MM.1S (cell line): Measurements from ENCODE around the gene DEPDC5.

Experiments
- CTCF ChIP-seq: fragments of 300-600 bp; sonication (generic); IDR thresholded peaks from 2 replicates; pipeline ENCODE4 v1.5.1; 2016; ENCODE audit warnings: antibody characterized with exemption, low read length, mixed read lengths
- EZH2 ChIP-seq: fragments of 300-600 bp; sonication (generic); optimal IDR thresholded peaks from 2 replicates; pipeline ENCODE3; 2017; ENCODE audit warnings: low read depth, mild to moderate bottlenecking, antibody characterized with exemption, low read length, mixed read lengths
- EZH2phosphoT487 ChIP-seq: fragments of 300-600 bp; sonication (generic); IDR thresholded peaks from 2 replicates; pipeline ENCODE4 v1.6.1; 2018; ENCODE audit warnings: antibody characterized with exemption, low read length

GRCh38 chr22:31802575-31802974 lies 48.8 kb downstream of the DEPDC5 start:
- TF ChIP-seq EZH2 (no peak), CTCF (no peak), EZH2phosphoT487 (no peak)
